ENCODE results near the gene ALMS1. TPM values are rescaled to one million over a fixed set of nuclear protein-coding genes. Genes with fewer than 3 reads are reported as not detected.
"Not testable (repeated sequence)": the region's sequence is repeated elsewhere in the genome, so short reads cannot be mapped to it uniquely, and the experiment has no call there.

ALMS1 gene
- total RNA-seq, 1 experiment from 2014 or later, result 7.4 TPM

- intact Hi-C loops (cut with micrococcal nuclease; ENCODE audit: unreplicated experiment), result no loop called here
- Histone ChIP-seq H3K27me3 (replicated peaks; ENCODE audit: control insufficient read depth, insufficient read depth, low read length) (no peaks in the 10 kb centered on the region), H3K36me3 (ENCODE audit: control insufficient read depth, insufficient read depth, low read length) (no peaks in the 10 kb centered on the region), H3K4me3 (ENCODE audit: low read depth, low read length) (no peak overlapping the region), H3K4me1 (no peaks in the 10 kb centered on the region), H3K9me3 (no peaks in the 10 kb centered on the region)
- H3K36me3 Mint-ChIP-seq (ENCODE audit: insufficient read depth, unreplicated experiment), result no peaks in the 10 kb centered on the region
- H3K27me3 Mint-ChIP-seq (ENCODE audit: insufficient read depth, unreplicated experiment), result no peaks in the 10 kb centered on the region
- ChIA-PET CTCF (no interaction called here), POLR2A (no interaction called here)
- BruUV-seq (replicated peaks), result no TSS peak
- H3K9me3 Mint-ChIP-seq (ENCODE audit: unreplicated experiment), result no peaks in the 10 kb centered on the region
- DNase-seq, result no peak
- no peak overlapping the region for H3K4me3 Mint-ChIP-seq (ENCODE audit: unreplicated experiment)
- H3K4me1 Mint-ChIP-seq (ENCODE audit: low read depth, unreplicated experiment), result no peaks in the 10 kb centered on the region
- no peak for TF ChIP-seq CTCF (IDR thresholded peaks at IDR 0.05; ENCODE audit: insufficient read depth in 1 of 2, low read depth in 1 of 2, low read length in 1 of 2, severe bottlenecking in 1 of 2, unreplicated experiment in 1 of 2)
- no peak overlapping the region for H3K27ac Mint-ChIP-seq (ENCODE audit: unreplicated experiment)
These were observed 208.0 kb downstream of the ALMS1 start for GRCh38 chr2:73593680-73594079.

GRCh38 chr2:73594251-73594650, 208.6 kb downstream of the ALMS1 start:
- CTCF ChIA-PET, result no interaction called here
- no TSS peak for BruUV-seq (replicated peaks)
- Mint-ChIP-seq H3K36me3 (ENCODE audit: insufficient read depth, unreplicated experiment) (no peaks in the 10 kb centered on the region), H3K4me3 (ENCODE audit: unreplicated experiment) (no peak overlapping the region), H3K9me3 (ENCODE audit: unreplicated experiment) (no peaks in the 10 kb centered on the region), H3K27ac (ENCODE audit: unreplicated experiment) (no peak overlapping the region), H3K4me1 (ENCODE audit: low read depth, unreplicated experiment) (no peaks in the 10 kb centered on the region), H3K27me3 (ENCODE audit: insufficient read depth, unreplicated experiment) (no peaks in the 10 kb centered on the region)
- POLR2A ChIA-PET, result no interaction called here
- intact Hi-C loops (cut with micrococcal nuclease; ENCODE audit: unreplicated experiment), result no loop called here
- no peaks in the 10 kb centered on the region for H3K4me1 ChIP-seq
- no peak overlapping the region for H3K4me3 ChIP-seq (ENCODE audit: low read depth, low read length)
- H3K36me3 ChIP-seq (ENCODE audit: control insufficient read depth, insufficient read depth, low read length), result no peaks in the 10 kb centered on the region
- no peaks in the 10 kb centered on the region for H3K27me3 ChIP-seq (replicated peaks; ENCODE audit: control insufficient read depth, insufficient read depth, low read length)
- H3K9me3 ChIP-seq, result no peaks in the 10 kb centered on the region
- no peak for TF ChIP-seq CTCF (IDR thresholded peaks at IDR 0.05; ENCODE audit: insufficient read depth in 1 of 2, low read depth in 1 of 2, low read length in 1 of 2, severe bottlenecking in 1 of 2, unreplicated experiment in 1 of 2)
- no peak for DNase-seq

- Histone ChIP-seq H3K4me1 (no peaks in the 10 kb centered on the region), H3K4me3 (ENCODE audit: low read depth, low read length) (no peak overlapping the region), H3K9me3 (no peaks in the 10 kb centered on the region), H3K36me3 (ENCODE audit: control insufficient read depth, insufficient read depth, low read length) (no peaks in the 10 kb centered on the region; the same call in 1 of the 2 replicates), H3K27me3 (replicated peaks; ENCODE audit: control insufficient read depth, insufficient read depth, low read length) (no peaks in the 10 kb centered on the region)
- CTCF ChIA-PET, result no interaction called here
- no peaks in the 10 kb centered on the region for H3K36me3 Mint-ChIP-seq (ENCODE audit: insufficient read depth, unreplicated experiment)
- H3K4me3 Mint-ChIP-seq (ENCODE audit: unreplicated experiment), result no peak overlapping the region
- no peak overlapping the region for H3K27ac Mint-ChIP-seq (ENCODE audit: unreplicated experiment)
- POLR2A ChIA-PET, result no interaction called here
- no peaks in the 10 kb centered on the region for H3K27me3 Mint-ChIP-seq (ENCODE audit: insufficient read depth, unreplicated experiment)
- no peak for DNase-seq
- intact Hi-C loops (cut with micrococcal nuclease; ENCODE audit: unreplicated experiment), result no loop called here
- BruUV-seq (replicated peaks), result no TSS peak
- no peak for TF ChIP-seq CTCF (IDR thresholded peaks at IDR 0.05; ENCODE audit: insufficient read depth in 1 of 2, low read depth in 1 of 2, low read length in 1 of 2, severe bottlenecking in 1 of 2, unreplicated experiment in 1 of 2)
- H3K9me3 Mint-ChIP-seq (ENCODE audit: unreplicated experiment), result no peaks in the 10 kb centered on the region
- H3K4me1 Mint-ChIP-seq (ENCODE audit: low read depth, unreplicated experiment), result no peaks in the 10 kb centered on the region
These were observed 216.1 kb downstream of the ALMS1 start for GRCh38 chr2:73601780-73602179.

GRCh38 chr2:73603099-73603588, 217.5 kb downstream of the ALMS1 start:
- H3K9me3 Mint-ChIP-seq (ENCODE audit: unreplicated experiment); H3K4me1 Mint-ChIP-seq (ENCODE audit: low read depth, unreplicated experiment); CTCF ChIA-PET; intact Hi-C loops (cut with micrococcal nuclease; ENCODE audit: unreplicated experiment); H3K27ac Mint-ChIP-seq (ENCODE audit: unreplicated experiment); BruUV-seq (replicated peaks); H3K36me3 ChIP-seq (ENCODE audit: control insufficient read depth, insufficient read depth, low read length); H3K27me3 Mint-ChIP-seq (ENCODE audit: insufficient read depth, unreplicated experiment); H3K9me3 ChIP-seq; DNase-seq; H3K4me1 ChIP-seq; H3K27me3 ChIP-seq (replicated peaks; ENCODE audit: control insufficient read depth, insufficient read depth, low read length); H3K4me3 ChIP-seq (ENCODE audit: low read depth, low read length); H3K36me3 Mint-ChIP-seq (ENCODE audit: insufficient read depth, unreplicated experiment); POLR2A ChIA-PET; H3K4me3 Mint-ChIP-seq (ENCODE audit: unreplicated experiment): not testable (repeated sequence)

DNA sequence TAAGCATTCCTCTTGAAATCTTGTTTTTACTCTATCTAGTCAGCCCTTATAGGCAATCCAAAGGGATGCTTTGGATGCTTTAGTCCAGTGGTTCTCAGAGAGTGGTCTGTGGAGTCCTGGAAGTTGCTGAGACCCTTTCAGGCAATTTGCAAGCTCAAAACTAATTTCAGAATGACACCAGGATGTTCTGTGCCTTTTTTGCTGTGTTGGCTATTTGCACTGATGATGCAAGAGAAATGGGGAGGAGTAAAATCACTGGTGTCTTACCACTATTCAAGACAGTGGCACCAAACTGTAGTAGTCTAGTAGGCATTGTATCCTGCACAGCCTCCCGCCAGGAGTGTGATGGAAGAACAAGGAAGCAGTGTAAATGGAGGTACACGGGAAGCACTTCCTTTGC, 219.0 kb downstream of the ALMS1 start:
- H3K4me3 Mint-ChIP-seq (ENCODE audit: unreplicated experiment); H3K9me3 Mint-ChIP-seq (ENCODE audit: unreplicated experiment); H3K9me3 ChIP-seq; H3K27ac Mint-ChIP-seq (ENCODE audit: unreplicated experiment); H3K36me3 ChIP-seq (ENCODE audit: control insufficient read depth, insufficient read depth, low read length); H3K4me1 Mint-ChIP-seq (ENCODE audit: low read depth, unreplicated experiment); H3K36me3 Mint-ChIP-seq (ENCODE audit: insufficient read depth, unreplicated experiment); H3K4me3 ChIP-seq (ENCODE audit: low read depth, low read length); H3K4me1 ChIP-seq; DNase-seq; CTCF ChIA-PET; intact Hi-C loops (cut with micrococcal nuclease; ENCODE audit: unreplicated experiment); H3K27me3 Mint-ChIP-seq (ENCODE audit: insufficient read depth, unreplicated experiment); H3K27me3 ChIP-seq (replicated peaks; ENCODE audit: control insufficient read depth, insufficient read depth, low read length); POLR2A ChIA-PET; BruUV-seq (replicated peaks): not testable (repeated sequence)

Data from Caco-2 (cell line).